Stimulated activated CD8-positive, alpha-beta memory T cell treated with anti-CD3 and anti-CD28 coated beads, Interleukin-4, amount 100 ng/mL, for 4 hours (primary cell): Measurements from ENCODE around the gene ZNF648.
A peak's percentile ranks its signal among the peaks of the same experiment; 100 is the strongest.
"Not testable (repeated sequence)": the region's sequence is repeated elsewhere in the genome, so short reads cannot be mapped to it uniquely, and the experiment has no call there.

ENCODE experiments used
- DNase-seq, 2 donors: peaks; one replicate each; pipeline ENCODE4 v3.0.0-alpha.2; 2020; ENCODE audit warnings: low read depth in 2 of 2, low spot score in 1 of 2

ZNF648 gene

GRCh38 chr1:182061594-182061993, at the start of gene ZNF648:
TSS of gene ZNF648 (minus strand) at chr1:182061712. CDS start at chr1:182058010, 3,702 bp downstream.
- no peak for DNase-seq

- DNase-seq, result no peak
Observed at GRCh38 chr1:182110635-182111034, 49.1 kb upstream of the ZNF648 start.

- DNase-seq, result no peak
Observed at GRCh38 chr1:182109771-182110170, 48.3 kb upstream of the ZNF648 start.

- DNase-seq, result no peak
Observed at GRCh38 chr1:182107209-182107608, 45.7 kb upstream of the ZNF648 start.

GRCh38 chr1:182102043-182102416, 40.5 kb upstream of the ZNF648 start:
- DNase-seq, result no peak

GRCh38 chr1:182101415-182102042, 40.0 kb upstream of the ZNF648 start:
- DNase-seq, result no peak

- DNase-seq, result no peak
Observed at GRCh38 chr1:182098301-182098700, 36.8 kb upstream of the ZNF648 start.

- no peak for DNase-seq
Observed at GRCh38 chr1:182095946-182096345, 34.4 kb upstream of the ZNF648 start.

GRCh38 chr1:182094514-182095005, 33.0 kb upstream of the ZNF648 start:
- not testable (repeated sequence) for DNase-seq

GRCh38 chr1:182093781-182094180, 32.3 kb upstream of the ZNF648 start:
- no peak for DNase-seq

- DNase-seq, result no peak
Observed at GRCh38 chr1:182092336-182092735, 30.8 kb upstream of the ZNF648 start.

GRCh38 chr1:182091083-182091482, 29.6 kb upstream of the ZNF648 start:
- no peak for DNase-seq

- DNase-seq, result no peak
Observed at GRCh38 chr1:182087719-182088350, 26.3 kb upstream of the ZNF648 start.

- no peak for DNase-seq
Observed at GRCh38 chr1:182087304-182087703, 25.8 kb upstream of the ZNF648 start.

- DNase-seq, result no peak
Observed at GRCh38 chr1:182086620-182087019, 25.1 kb upstream of the ZNF648 start.

GRCh38 chr1:182086136-182086535, 24.6 kb upstream of the ZNF648 start:
- DNase-seq, result no peak

- DNase-seq, result no peak
Observed at GRCh38 chr1:182085726-182086125, 24.2 kb upstream of the ZNF648 start.

- peak; percentile 12 to 44 for DNase-seq
Observed at GRCh38 chr1:182084487-182085316, 23.2 kb upstream of the ZNF648 start.

- no peak for DNase-seq
Observed at GRCh38 chr1:182083851-182084486, 22.5 kb upstream of the ZNF648 start.

- no peak for DNase-seq
Observed at GRCh38 chr1:182080955-182081582, 19.6 kb upstream of the ZNF648 start.

GRCh38 chr1:182080040-182080439, 18.5 kb upstream of the ZNF648 start:
- DNase-seq, result no peak
